Measurements from ENCODE around the gene ANO3. TPM values are rescaled to one million over a fixed set of nuclear protein-coding genes. Genes with fewer than 3 reads are reported as not detected.

ANO3 gene
- total and polyA plus RNA-seq, 2 donors (not counting 3 experiments of a cell fraction or from before 2014, with no cell fraction given), result not detected

GRCh38 chr11:26321516-26321915 lies 10.4 kb upstream of the ANO3 start:
- ChIA-PET POLR2A (no interaction called here), CTCF (interaction anchor here (1.0 kb wide), 1 partner anchor 10 kb away, joined by 3 read pairs; no protein-coding TSS in a partner anchor)
- TF ChIP-seq CTCF (IDR thresholded peaks at IDR 0.05; ENCODE audit: extremely low read depth in 1 of 2, insufficient read depth in 1 of 2, low read depth in 1 of 2, low read length in 2 of 2) (no peak), MAX (IDR thresholded peaks at IDR 0.05; ENCODE audit: insufficient read depth, insufficient read length) (no peak), GATA2 (IDR thresholded peaks at IDR 0.05; ENCODE audit: insufficient read depth, insufficient read length, low read depth, low read length) (no peak), MYC (IDR thresholded peaks at IDR 0.05; ENCODE audit: low read depth, low read length) (no peak), FOS (IDR thresholded peaks at IDR 0.05; ENCODE audit: borderline replicate concordance, insufficient read depth, low read length) (no peak), POLR2A (IDR thresholded peaks at IDR 0.05; ENCODE audit: low read depth, low read length) (no peak)
- no peaks in the 10 kb centered on the region for H3K79me2 ChIP-seq (ENCODE audit: control insufficient read depth, insufficient read depth, low read length)
- DNase-seq (ENCODE audit: low read depth, low spot score), result no peak
- H3K27me3 ChIP-seq (ENCODE audit: control insufficient read depth in 2 of 2, insufficient read depth in 2 of 2, low read length in 2 of 2), result no peaks in the 10 kb centered on the region
- no peak overlapping the region for H2AFZ ChIP-seq (ENCODE audit: low read depth, low read length)
- FAIRE-seq, result no peak
- H3K4me2 ChIP-seq (ENCODE audit: insufficient read depth, low read length), result no peak overlapping the region
- H3K36me3 ChIP-seq (ENCODE audit: control insufficient read depth in 2 of 2, extremely low read depth in 1 of 2, insufficient read depth in 2 of 2, low read length in 2 of 2), result no peaks in the 10 kb centered on the region
- dilution Hi-C loops (cut with MboI; ENCODE audit: extremely low pct_ligation_motif_present, low sequenced_read_pairs) (no loop called here), intact Hi-C loops (cut with micrococcal nuclease) (no loop called here)
- H4K20me1 ChIP-seq (replicated peaks; ENCODE audit: control insufficient read depth, extremely low read depth, insufficient read depth, low read length), result no peaks in the 10 kb centered on the region
- H3K9ac ChIP-seq (replicated peaks; ENCODE audit: extremely low read depth, insufficient read depth, low read length), result no peak overlapping the region
- no TSS peak for BruUV-seq (replicated peaks)
- H3K9me3 ChIP-seq (replicated peaks; ENCODE audit: control insufficient read depth, insufficient read depth, low read length), result no peaks in the 10 kb centered on the region
- H3K4me1 ChIP-seq (ENCODE audit: control insufficient read depth, extremely low read depth, insufficient read depth, low read length), result no peaks in the 10 kb centered on the region
- no peak overlapping the region for H3K4me3 ChIP-seq (replicated peaks in 1 of 3; ENCODE audit: insufficient read depth in 1 of 3, low read depth in 1 of 3, low read length in 3 of 3)
- H3K27ac ChIP-seq (ENCODE audit: insufficient read depth, low read depth, low read length), result no peak overlapping the region
- no peaks in the 10 kb centered on the region for H3K9me1 ChIP-seq (replicated peaks; ENCODE audit: control insufficient read depth, extremely low read depth, insufficient read depth, low read length)

Measured in endothelial cell of umbilical vein (primary cell).